IPS-18a (cell line): ENCODE results near the gene SH3BGRL3.
"Not testable (repeated sequence)": the region's sequence is repeated elsewhere in the genome, so short reads cannot be mapped to it uniquely, and the experiment has no call there.

Experiments used
- H3K27ac ChIP-seq: one replicate; pipeline ENCODE4 v1.5.1; 2013; ENCODE audit warnings: low read length
- H3K27me3 ChIP-seq: one replicate; pipeline ENCODE4 v1.6.1; 2013; ENCODE audit warnings: mild to moderate bottlenecking, low read length; ENCODE audit not compliant: control insufficient read depth, insufficient read depth
- H3K36me3 ChIP-seq: one replicate; pipeline ENCODE4 v1.6.1; 2013; ENCODE audit warnings: low read depth, low read length; ENCODE audit not compliant: control insufficient read depth
- H3K4me1 ChIP-seq: one replicate; pipeline ENCODE4 v1.6.1; 2013; ENCODE audit warnings: low read depth, low read length; ENCODE audit not compliant: control insufficient read depth
- H3K4me3 ChIP-seq: one replicate; pipeline ENCODE4 v1.5.1; 2013; ENCODE audit warnings: low read length
- H3K9ac ChIP-seq: one replicate; pipeline ENCODE4 v1.6.1; 2013; ENCODE audit warnings: mild to moderate bottlenecking, low read length, moderate library complexity
- H3K9me3 ChIP-seq: one replicate; pipeline ENCODE4 v1.6.1; 2013; ENCODE audit warnings: low read depth, low read length; ENCODE audit not compliant: control insufficient read depth

The SH3BGRL3 gene

DNA sequence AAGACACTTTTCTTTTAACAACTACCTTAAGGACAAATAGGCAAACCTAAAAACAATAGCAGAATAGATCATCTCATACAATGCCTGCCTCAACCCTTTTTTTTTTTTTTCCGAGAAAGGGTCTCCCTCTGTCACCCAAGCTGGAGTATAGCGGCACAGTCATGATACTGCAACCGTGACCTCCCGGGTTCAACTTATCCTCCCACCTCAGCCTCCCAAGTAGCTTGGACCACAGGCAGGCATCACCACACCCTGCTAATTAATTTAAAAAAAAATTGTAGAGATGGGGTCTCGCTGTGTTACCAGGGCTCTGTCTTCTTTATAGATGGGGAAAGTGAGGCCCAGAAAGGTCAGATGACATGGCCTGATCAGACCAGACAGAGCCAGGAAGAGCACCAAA is 7.9 kb downstream of the SH3BGRL3 start:
- Histone ChIP-seq H3K4me3 (no peak overlapping the region), H3K36me3 (no peaks in the 10 kb centered on the region), H3K4me1 (peaks cover 12% of the 10 kb centered on the region), H3K27me3 (no peaks in the 10 kb centered on the region), H3K9ac (no peak overlapping the region), H3K27ac (no peak overlapping the region), H3K9me3 (no peaks in the 10 kb centered on the region)

DNA sequence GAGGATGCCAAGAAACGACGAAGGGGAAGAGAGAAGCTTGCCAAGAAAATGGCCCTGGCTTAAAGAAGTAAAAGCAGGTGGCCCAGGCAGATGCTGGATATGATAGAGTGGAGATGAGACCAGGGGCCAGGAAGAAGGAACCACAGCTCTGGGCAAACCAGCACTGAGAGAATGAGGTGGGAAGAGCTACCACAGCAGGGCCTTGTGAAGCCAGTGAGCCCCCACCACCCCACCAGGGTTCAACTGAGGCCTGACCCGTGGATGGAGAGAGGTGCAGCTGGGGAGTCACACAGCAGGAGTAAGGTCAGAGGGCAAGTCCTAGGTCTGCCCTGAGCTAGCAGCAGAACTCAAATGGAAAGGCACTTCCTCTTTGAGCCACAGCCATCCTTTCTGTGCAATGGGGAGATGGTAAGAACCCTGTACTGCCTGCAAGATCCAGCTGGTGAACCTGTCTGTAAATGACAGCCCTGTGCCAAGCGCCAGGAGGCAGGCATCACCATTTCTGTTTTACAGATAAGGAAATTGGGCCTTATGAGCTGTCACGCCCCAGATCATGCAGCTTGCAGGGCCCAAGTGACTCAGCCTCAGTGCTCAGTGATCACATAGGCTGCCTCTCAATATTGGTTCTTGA is 8.5 kb downstream of the SH3BGRL3 start:
- H3K9me3 ChIP-seq: no peaks in the 10 kb centered on the region
- H3K36me3 ChIP-seq: no peaks in the 10 kb centered on the region
- no peaks in the 10 kb centered on the region for H3K27me3 ChIP-seq
- H3K27ac ChIP-seq: no peak overlapping the region
- peaks cover 12% of the 10 kb centered on the region for H3K4me1 ChIP-seq
- no peak overlapping the region for H3K4me3 ChIP-seq
- H3K9ac ChIP-seq: no peak overlapping the region

DNA sequence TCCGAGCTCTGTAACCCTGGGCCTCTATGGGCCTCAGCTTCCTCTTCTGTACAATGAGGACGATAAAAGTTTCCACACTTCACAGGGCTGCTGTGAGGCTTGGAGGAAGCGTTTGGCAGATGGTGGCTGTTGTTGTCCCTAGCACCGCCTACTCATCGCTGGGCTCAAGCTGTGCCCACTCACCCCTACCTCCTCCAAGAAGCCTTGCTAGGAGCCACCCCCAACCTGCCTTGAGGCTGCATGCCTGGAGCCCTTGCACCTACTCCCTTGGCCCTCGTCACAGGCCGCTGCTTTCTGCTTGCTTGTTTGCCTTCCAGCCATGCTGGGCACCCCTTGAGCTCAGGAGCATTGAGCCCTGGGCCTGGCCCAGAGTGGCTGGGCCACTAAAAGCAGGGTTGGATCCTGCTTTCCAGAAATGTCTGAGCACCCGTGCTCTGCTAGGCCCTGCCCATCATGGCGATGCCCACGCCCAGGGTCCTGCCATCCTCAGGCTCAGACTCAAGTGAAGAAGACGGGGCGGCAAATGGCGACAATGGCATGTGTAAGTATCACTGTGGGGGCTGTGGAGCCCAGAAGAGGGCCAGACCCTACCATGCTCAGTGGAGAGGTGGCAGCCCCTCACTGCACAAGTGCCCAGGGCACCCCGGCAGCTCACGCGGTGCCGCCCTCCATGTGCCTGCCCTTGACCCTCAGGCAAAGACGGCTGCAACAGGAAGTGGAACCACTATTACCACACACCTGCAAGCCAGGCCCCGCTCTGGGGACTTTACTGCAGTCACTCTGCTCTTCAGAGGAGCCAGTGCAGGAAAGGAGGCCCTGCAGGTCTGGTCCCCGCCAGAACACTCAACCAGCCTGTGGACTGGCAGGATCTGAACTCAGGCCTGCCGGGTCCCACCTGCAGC is 9.5 kb downstream of the SH3BGRL3 start:
- Histone ChIP-seq H3K9ac (no peak overlapping the region), H3K27me3 (no peaks in the 10 kb centered on the region), H3K4me1 (peaks cover 12% of the 10 kb centered on the region), H3K27ac (no peak overlapping the region), H3K36me3 (no peaks in the 10 kb centered on the region), H3K4me3 (no peak overlapping the region), H3K9me3 (no peaks in the 10 kb centered on the region)

- H3K9me3 ChIP-seq: no peaks in the 10 kb centered on the region
- H3K27me3 ChIP-seq: no peaks in the 10 kb centered on the region
- H3K27ac ChIP-seq: no peak overlapping the region
- H3K4me3 ChIP-seq: no peak overlapping the region
- no peaks in the 10 kb centered on the region for H3K36me3 ChIP-seq
- no peak overlapping the region for H3K9ac ChIP-seq
- H3K4me1 ChIP-seq: peaks cover 11% of the 10 kb centered on the region
Measured at GRCh38 chr1:26290122-26290881, 10.4 kb downstream of the SH3BGRL3 start.

GRCh38 chr1:26290882-26291261 is 11.0 kb downstream of the SH3BGRL3 start:
- Histone ChIP-seq H3K4me3 (no peak overlapping the region), H3K9ac (no peak overlapping the region), H3K27me3 (no peaks in the 10 kb centered on the region), H3K36me3 (no peaks in the 10 kb centered on the region), H3K27ac (no peak overlapping the region), H3K9me3 (no peaks in the 10 kb centered on the region), H3K4me1 (peaks cover 9% of the 10 kb centered on the region)

DNA sequence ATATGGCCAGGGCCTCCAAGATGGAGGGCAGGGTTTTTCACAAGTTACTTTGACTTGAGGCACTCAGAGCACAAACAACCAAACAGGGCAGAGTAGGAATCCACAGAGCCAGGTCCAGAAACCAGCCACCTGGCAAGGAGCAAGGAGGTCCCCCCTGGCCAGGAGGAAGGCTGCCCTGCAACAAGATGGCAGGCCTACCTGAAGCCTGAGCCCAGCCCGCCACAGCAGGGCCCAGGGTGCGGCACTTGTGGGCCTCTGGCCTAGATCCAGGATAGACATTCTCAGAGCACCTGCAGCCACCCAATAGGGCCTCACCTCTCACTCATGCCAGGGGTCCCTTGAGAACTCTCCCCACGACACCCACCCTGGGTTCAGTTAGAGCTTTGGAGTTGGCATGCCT is 11.5 kb downstream of the SH3BGRL3 start:
- Histone ChIP-seq H3K27ac (no peak overlapping the region), H3K9me3 (no peaks in the 10 kb centered on the region), H3K27me3 (no peaks in the 10 kb centered on the region), H3K4me1 (peaks cover 9% of the 10 kb centered on the region), H3K36me3 (no peaks in the 10 kb centered on the region), H3K4me3 (no peak overlapping the region), H3K9ac (no peak overlapping the region)

DNA sequence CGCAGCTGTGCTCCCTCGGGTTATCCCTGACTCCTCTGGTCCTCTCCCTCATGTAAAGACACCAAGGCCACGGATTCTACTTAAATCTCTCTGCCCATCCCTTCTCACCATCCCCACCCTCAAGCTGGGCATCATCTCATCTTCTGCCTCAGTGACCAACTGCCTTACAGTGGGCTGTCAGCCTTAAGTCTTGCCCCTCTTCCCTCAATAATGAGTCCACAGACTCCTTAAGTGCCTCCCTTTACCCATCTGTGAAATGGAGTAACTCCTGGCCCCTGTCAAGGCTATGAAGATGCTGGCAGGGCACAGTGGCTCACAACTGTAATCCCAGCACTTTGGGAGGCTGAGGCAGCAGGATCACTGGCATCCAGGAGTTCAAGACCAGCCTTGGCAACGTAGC is 12.1 kb downstream of the SH3BGRL3 start:
- H3K27ac ChIP-seq: no peak overlapping the region

GRCh38 chr1:26292735-26293134 is 12.8 kb downstream of the SH3BGRL3 start:
- H3K27me3 ChIP-seq, H3K36me3 ChIP-seq, H3K9ac ChIP-seq, H3K4me3 ChIP-seq, H3K27ac ChIP-seq, H3K4me1 ChIP-seq, H3K9me3 ChIP-seq: not testable (repeated sequence)

More for the DNA sequence above, 12.1 kb downstream of the SH3BGRL3 start:
- H3K4me3 ChIP-seq: no peak overlapping the region
- peaks cover 9% of the 10 kb centered on the region for H3K4me1 ChIP-seq
- no peaks in the 10 kb centered on the region for H3K27me3 ChIP-seq
- H3K9me3 ChIP-seq: no peaks in the 10 kb centered on the region
- no peaks in the 10 kb centered on the region for H3K36me3 ChIP-seq
- no peak overlapping the region for H3K9ac ChIP-seq

DNA sequence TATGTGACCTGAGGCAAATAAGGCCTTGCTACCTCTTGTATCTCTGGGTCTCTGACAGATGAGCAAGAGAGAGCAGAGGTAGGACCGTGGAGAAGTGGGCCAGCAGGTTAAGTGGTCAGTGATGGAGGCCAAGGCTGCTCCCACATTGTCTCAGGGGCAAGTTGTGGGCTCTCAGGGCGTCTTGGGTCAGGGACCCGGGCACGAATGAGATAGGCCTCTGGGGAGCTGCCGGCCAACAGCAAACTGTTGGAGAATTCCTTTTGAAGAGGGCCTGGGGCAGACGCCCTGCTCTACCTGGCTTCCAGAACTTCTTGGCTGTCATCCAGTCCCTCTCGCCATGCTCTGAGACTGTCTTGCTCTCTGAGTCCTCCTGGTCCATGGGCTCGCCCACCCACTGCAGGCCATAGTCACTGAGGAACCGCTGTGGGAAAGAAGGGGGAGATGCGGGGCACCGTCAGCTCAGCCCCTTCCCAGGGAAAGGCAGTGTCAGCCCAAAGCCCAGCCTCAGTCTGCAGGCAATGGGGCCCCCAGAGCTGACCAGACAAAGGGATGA is 14.1 kb downstream of the SH3BGRL3 start:
- no peak overlapping the region for H3K27ac ChIP-seq
- H3K9ac ChIP-seq: no peak overlapping the region
- H3K9me3 ChIP-seq: no peaks in the 10 kb centered on the region
- no peak overlapping the region for H3K4me3 ChIP-seq
- H3K27me3 ChIP-seq: no peaks in the 10 kb centered on the region
- no peaks in the 10 kb centered on the region for H3K36me3 ChIP-seq
- peaks cover 9% of the 10 kb centered on the region for H3K4me1 ChIP-seq

DNA sequence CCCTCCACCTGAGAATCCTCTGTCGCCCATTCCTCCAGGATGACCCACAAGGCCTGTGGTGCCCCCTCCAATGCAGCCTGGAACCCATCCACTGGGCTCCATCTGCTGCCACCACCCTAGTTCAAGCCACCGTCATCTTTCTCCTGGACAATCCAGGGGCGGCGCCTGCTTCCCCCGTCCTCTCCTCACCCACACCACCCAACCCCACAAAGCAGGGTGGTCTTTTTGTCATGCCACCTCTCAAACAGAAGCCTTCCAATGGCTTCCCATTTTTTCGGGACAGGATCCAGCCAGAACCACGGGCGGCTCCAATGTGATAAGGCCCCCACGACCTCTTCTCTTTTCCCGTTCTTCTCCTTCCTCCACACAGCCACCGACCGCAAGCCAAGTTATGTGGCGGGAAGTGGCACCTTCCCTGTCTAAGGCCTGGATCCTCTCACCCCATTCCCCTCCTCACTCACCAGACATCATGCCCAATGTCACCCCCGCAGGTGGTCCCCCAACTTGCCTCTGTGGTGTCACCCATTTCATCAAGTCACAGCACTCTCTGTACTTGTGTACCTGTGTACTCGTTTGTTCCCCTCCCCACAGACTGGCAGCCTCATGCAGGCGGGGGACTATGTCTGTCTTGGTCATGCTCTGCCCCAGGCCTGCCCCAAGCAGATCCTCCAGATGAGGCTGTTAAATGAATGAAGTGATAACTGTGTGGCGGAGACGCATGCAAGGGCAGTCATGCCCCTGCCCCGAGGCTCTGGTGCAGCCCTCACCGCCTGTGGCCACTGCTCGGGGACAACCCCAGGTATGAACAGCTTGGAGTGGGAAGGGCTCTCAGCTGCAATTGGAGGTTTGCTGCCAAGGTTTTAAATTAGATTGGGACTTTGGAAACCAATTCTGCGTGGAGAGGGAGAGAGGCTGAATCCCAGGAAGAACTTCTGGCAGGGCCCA is 15.6 kb downstream of the SH3BGRL3 start:
- no peak overlapping the region for H3K4me3 ChIP-seq
- no peak overlapping the region for H3K27ac ChIP-seq
- no peaks in the 10 kb centered on the region for H3K9me3 ChIP-seq
- H3K9ac ChIP-seq: no peak overlapping the region
- no peaks in the 10 kb centered on the region for H3K27me3 ChIP-seq
- H3K36me3 ChIP-seq: no peaks in the 10 kb centered on the region
- peaks cover 3% of the 10 kb centered on the region for H3K4me1 ChIP-seq
